HCT116 (cell line): ENCODE results near the gene ST6GALNAC4. TPM values are rescaled to one million over a fixed set of nuclear protein-coding genes. Genes with fewer than 3 reads are reported as not detected.
A peak's percentile ranks its signal among the peaks of the same experiment; 100 is the strongest.

ENCODE experiments used
- ATAC-seq: fragments of 200-7000 bp; cut with Tn5 transposase; 2 replicates; pipeline ENCODE4 v1.9.1; 2020; ENCODE audit warnings: mild to moderate bottlenecking, moderate library complexity
- BruUV-seq: library from RNA; stranded (reverse); fragments of 400-500 nt; replicated peaks from 2 replicates; lab custom pipeline; 2021; lab: Mats Ljungman, UMichigan
- CTCF ChIA-PET: fragments of 300-600 bp; sonication (Branson Sonifier 250); formaldehyde crosslinking; loops from one replicate; lab custom pipeline; 2021; ENCODE audit warnings: antibody characterized with exemption; lab: Charles Lee
- POLR2A ChIA-PET: fragments of 300-600, 350-600 bp; sonication (Branson Sonifier 250); formaldehyde crosslinking; loops from one replicate; lab custom pipeline; 2021; ENCODE audit warnings: antibody characterized with exemption; lab: Charles Lee
- RAD21 ChIA-PET, 2 experiments: fragments of 300-600 bp; sonication (Branson Sonifier 250); formaldehyde crosslinking; loops; one replicate each; lab custom pipeline; 2023; ENCODE audit warnings: low total read pairs in 2 of 2; ENCODE audit not compliant: uncharacterized antibody in 2 of 2, unreplicated experiment in 2 of 2, low non-redundant PET in 1 of 2; lab: Charles Lee
- DNase-seq: peaks from one replicate; pipeline ENCODE4 v3.0.0-alpha.2; 2010; ENCODE audit warnings: low read depth, low spot score
- H2AFZ ChIP-seq: fragments of 200-600 bp; shearing (Covaris generic), sonication (generic); 2 replicates; pipeline ENCODE4 v1.6.1; 2017; ENCODE audit warnings: low read depth, mixed run types, mixed read lengths, antibody characterized with exemption, low read length; ENCODE audit not compliant: poor library complexity, severe bottlenecking
- H3K27ac ChIP-seq: 2 replicates; pipeline ENCODE4 v1.5.1; 2012; ENCODE audit warnings: low read depth, low read length
- H3K27me3 ChIP-seq: fragments of 200-600 bp; sonication (generic); 2 replicates; pipeline ENCODE4 v1.6.1; 2016; ENCODE audit warnings: mixed run types, low read length, mixed read lengths; ENCODE audit not compliant: insufficient read depth
- H3K36me3 ChIP-seq, 2 experiments: fragments of 200-500 bp in 1 of 2; fragments of 200-600 bp in 1 of 2; sonication (Bioruptor generic) in 1 of 2; sonication (generic) in 1 of 2; 2 replicates each; pipeline versions ENCODE4 v1.5.1 to v1.6.1; 2014 to 2016; ENCODE audit warnings: low read length in 2 of 2, inconsistent platforms in 1 of 2, mixed read lengths in 1 of 2, mixed run types in 1 of 2; ENCODE audit not compliant: insufficient read depth in 2 of 2, control insufficient read depth in 1 of 2
- H3K4me1 ChIP-seq, 2 experiments: fragments of 200-600 bp in 1 of 2; sonication (generic) in 1 of 2; 2 replicates each; pipeline versions ENCODE4 v1.5.1 to v1.6.1; 2012 to 2017; ENCODE audit warnings: low read length in 2 of 2, inconsistent platforms in 1 of 2, mild to moderate bottlenecking in 1 of 2, mixed read lengths in 1 of 2, mixed run types in 1 of 2, moderate library complexity in 1 of 2; ENCODE audit not compliant: insufficient read depth in 2 of 2, control insufficient read depth in 1 of 2
- H3K4me2 ChIP-seq: fragments of 200-600 bp; sonication (generic); 2 replicates; pipeline ENCODE4 v1.6.1; 2017; ENCODE audit warnings: mixed run types, low read length, mixed read lengths
- H3K4me3 ChIP-seq, 2 experiments: fragments of 200-600 bp in 1 of 2; sonication (generic) in 1 of 2; replicated peaks in 1 of 2; 2 replicates each; pipeline ENCODE4 v1.5.1; 2011 to 2016; ENCODE audit warnings: low read length in 2 of 2, control low read depth in 1 of 2, low read depth in 1 of 2, mild to moderate bottlenecking in 1 of 2, mixed read lengths in 1 of 2, mixed run types in 1 of 2
- H3K79me2 ChIP-seq: fragments of 200-600 bp; sonication (generic); 2 replicates; pipeline ENCODE4 v1.6.1; 2017; ENCODE audit warnings: mild to moderate bottlenecking, mixed run types, low read length, moderate library complexity, mixed read lengths; ENCODE audit not compliant: insufficient read depth
- H3K9ac ChIP-seq: fragments of 200-600 bp; sonication (generic); 2 replicates; pipeline ENCODE4 v1.6.1; 2016; ENCODE audit warnings: low read length, mixed read lengths
- H3K9me2 ChIP-seq: fragments of 200-600 bp; sonication (generic), shearing (Covaris generic); 2 replicates; pipeline ENCODE4 v1.6.1; 2017; ENCODE audit warnings: mixed run types, mild to moderate bottlenecking, moderate library complexity; ENCODE audit not compliant: insufficient read depth
- H3K9me3 ChIP-seq, 2 experiments: fragments of 200-500 bp in 1 of 2; fragments of 200-600 bp in 1 of 2; sonication (Bioruptor generic) in 1 of 2; sonication (generic) in 1 of 2; 2 replicates each; pipeline ENCODE4 v1.6.1; 2014 to 2017; ENCODE audit warnings: low read length in 2 of 2, mixed read lengths in 2 of 2, inconsistent platforms in 1 of 2, low read depth in 1 of 2, mild to moderate bottlenecking in 1 of 2, mixed run types in 1 of 2, moderate library complexity in 1 of 2; ENCODE audit not compliant: control insufficient read depth in 1 of 2, insufficient read depth in 1 of 2
- H4K20me1 ChIP-seq: fragments of 200-600 bp; sonication (generic), shearing (Covaris generic); 2 replicates; pipeline ENCODE4 v1.6.1; 2017; ENCODE audit warnings: mixed run types, mild to moderate bottlenecking, moderate library complexity; ENCODE audit not compliant: insufficient read depth
- CTCF ChIP-seq, 3 experiments: fragments of 200-600 bp in 1 of 3; sonication (generic) in 1 of 3; IDR thresholded peaks in 2 of 3; conservative IDR thresholded peaks in 1 of 3; 2 replicates each; pipeline ENCODE4 v1.5.1; 2012 to 2017; ENCODE audit warnings: low read depth in 2 of 3, low read length in 2 of 3, antibody characterized with exemption in 1 of 3, borderline replicate concordance in 1 of 3, control low read depth in 1 of 3, mild to moderate bottlenecking in 1 of 3, mixed read lengths in 1 of 3, mixed run types in 1 of 3, moderate library complexity in 1 of 3; ENCODE audit not compliant: insufficient read depth in 1 of 3
- EGR1 ChIP-seq: IDR thresholded peaks from 2 replicates; pipeline ENCODE4 v1.6.1; 2012; ENCODE audit warnings: low read depth
- JUND ChIP-seq: IDR thresholded peaks from 2 replicates; pipeline ENCODE4 v1.6.1; 2012
- MAX ChIP-seq: IDR thresholded peaks from 2 replicates; pipeline ENCODE4 v1.6.1; 2012
- POLR2A ChIP-seq: IDR thresholded peaks from 2 replicates; pipeline ENCODE4 v1.7.0; 2011; ENCODE audit warnings: borderline replicate concordance; ENCODE audit not compliant: insufficient read depth, insufficient read length; ENCODE audit errors: extremely low read depth
- SP1 ChIP-seq: IDR thresholded peaks from 2 replicates; pipeline ENCODE4 v1.6.1; 2012; ENCODE audit warnings: low read depth
- intact Hi-C: fragments of 100-400 bp; cut with micrococcal nuclease; formaldehyde crosslinking; loops from 2 replicates; pipeline ENCODE4 v1.10.0; 2022
- total RNA-seq: library from RNA; stranded (reverse); gene quantifications from one replicate; pipeline ENCODE4 v1.2.1, GENCODE V29; 2021; ENCODE audit not compliant: unreplicated experiment

Gene ST6GALNAC4
- total RNA-seq, 1 experiment from 2014 or later = 49.4 TPM

DNA sequence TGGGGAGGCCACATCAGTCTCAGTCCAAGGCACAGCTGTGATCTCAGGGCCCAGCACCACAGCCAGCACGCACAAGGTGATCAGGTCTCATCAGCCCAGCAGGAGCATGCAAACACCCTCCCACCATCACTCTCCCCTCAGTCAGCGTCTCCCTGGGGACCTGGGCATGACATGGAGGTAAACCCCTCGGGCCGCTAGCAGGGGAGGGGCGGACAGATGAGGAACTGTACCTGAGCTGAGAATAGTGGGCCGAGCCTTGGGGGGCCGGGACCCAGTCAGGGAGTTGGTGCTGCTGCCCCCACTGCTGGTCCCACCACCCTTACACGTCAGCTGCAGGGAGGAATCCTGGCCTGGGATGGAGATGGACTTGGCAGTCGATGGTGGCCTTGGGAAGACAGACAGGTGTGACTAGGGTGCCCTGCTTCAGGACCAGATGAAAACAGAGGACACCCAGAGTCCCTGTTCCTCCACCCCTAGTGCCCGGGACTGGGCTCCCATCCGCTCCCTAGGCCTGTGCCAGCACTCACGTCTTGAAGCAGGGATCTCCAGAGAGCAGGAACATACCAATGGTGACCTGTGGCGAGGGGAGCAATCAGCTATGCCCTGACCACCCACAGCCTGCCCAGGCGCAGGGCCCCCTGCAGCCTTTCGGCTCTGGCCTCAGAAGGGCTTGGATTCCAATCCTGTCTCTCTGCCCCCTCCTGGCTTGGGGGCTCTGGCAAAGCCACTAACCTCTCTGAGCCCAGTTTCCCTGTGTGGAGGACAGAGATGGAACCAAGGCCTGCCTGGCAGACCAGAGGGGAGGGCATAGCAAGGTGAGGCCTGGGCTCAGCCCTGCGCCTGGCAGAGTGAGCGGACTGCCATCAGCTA is 31.2 kb upstream of the ST6GALNAC4 start:
- Histone ChIP-seq H3K79me2 (peaks cover 23% of the 10 kb centered on the region), H3K9ac (no peak overlapping the region), H4K20me1 (no peaks in the 10 kb centered on the region), H3K9me2 (no peaks in the 10 kb centered on the region), H3K4me2 (no peak overlapping the region), H3K27ac (peak overlapping the region; percentile 17; the same call in 1 of the 2 replicates), H3K36me3 (no peaks in the 10 kb centered on the region; a peak in 1 of 4 replicates), H2AFZ (no peak overlapping the region), H3K4me3 (no peak overlapping the region), H3K9me3 (no peaks in the 10 kb centered on the region), H3K27me3 (no peaks in the 10 kb centered on the region), H3K4me1 (peaks cover 31 to 43% of the 10 kb centered on the region in 2 experiments)
- RAD21 ChIA-PET = no interaction called here
- ATAC-seq (no peak), DNase-seq (no peak)
- intact Hi-C loops = no loop called here
- CTCF ChIA-PET = interaction anchor here (1.2 kb wide), 1 partner anchor 86 kb away, joined by 4 read pairs; no protein-coding TSS in a partner anchor
- no TSS peak for BruUV-seq
- POLR2A ChIA-PET = no interaction called here
- TF ChIP-seq MAX = no peak
- TF ChIP-seq EGR1 = no peak
- no peak for TF ChIP-seq CTCF (IDR thresholded peaks at IDR 0.05 in 2 of 3, conservative IDR thresholded peaks at IDR 0.05 in 1 of 3; ENCODE audit: borderline replicate concordance in 1 of 3, insufficient read depth in 1 of 3, low read depth in 2 of 3, low read length in 2 of 3)
- no peak for TF ChIP-seq JUND
- no peak for TF ChIP-seq POLR2A
- no peak for TF ChIP-seq SP1
